GM18505 (cell line): Measurements from ENCODE around the gene RPS28.
"Not testable (repeated sequence)": the region's sequence is repeated elsewhere in the genome, so short reads cannot be mapped to it uniquely, and the experiment has no call there.

Source experiments
- ATAC-seq: cut with Tn5 transposase; IDR thresholded peaks from one replicate; pipeline ENCODE4 v1.9.1; 2021; ENCODE audit not compliant: unreplicated experiment
- POLR2A ChIP-seq: IDR thresholded peaks from 4 replicates; pipeline ENCODE4 v1.6.1; 2011; ENCODE audit warnings: borderline replicate concordance; ENCODE audit not compliant: insufficient read depth, insufficient read length; ENCODE audit errors: extremely low read depth

RPS28 gene

DNA sequence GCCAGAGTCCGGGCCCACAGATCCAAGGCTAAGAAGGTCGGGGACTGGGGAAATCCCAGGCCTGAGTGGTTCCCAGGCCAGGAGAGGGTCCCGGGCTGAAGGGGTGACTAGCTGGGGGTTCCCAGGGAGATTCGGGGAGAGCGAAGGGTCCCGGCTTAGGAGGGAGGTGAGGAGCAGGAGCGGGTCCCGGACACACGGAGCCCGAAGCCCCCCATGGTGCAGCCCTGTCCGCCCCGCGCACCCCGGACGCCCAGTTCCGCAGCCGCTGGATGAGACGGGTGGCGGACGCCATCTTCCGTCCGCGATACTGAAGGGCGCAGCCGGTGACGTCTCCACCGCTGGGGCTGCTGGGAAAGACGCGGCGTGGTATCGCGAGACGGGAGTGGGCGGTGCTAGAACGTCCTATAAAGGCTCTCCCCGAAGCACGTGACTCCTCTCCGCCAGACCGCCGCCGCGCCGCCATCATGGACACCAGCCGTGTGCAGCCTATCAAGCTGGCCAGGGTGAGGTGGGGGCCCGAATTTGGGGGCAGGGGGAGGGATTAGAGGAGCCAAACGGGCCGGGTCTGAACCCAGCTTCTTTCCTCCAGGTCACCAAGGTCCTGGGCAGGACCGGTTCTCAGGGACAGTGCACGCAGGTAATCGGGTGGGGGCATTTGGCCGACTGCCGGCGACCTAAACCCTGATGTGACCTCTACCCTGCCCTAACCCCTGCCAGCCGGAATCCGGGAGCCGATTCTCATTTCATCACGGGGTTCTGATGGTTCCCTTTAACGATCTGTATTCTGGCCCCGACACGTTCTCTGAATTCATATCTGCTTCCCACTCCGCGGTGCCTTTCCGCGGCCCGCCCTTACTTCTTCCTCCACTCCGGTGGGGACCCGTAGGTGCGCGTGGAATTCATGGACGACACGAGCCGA, at the start of gene RPS28, which contains the start of gene NDUFA7:
Gene RPS28 (plus strand): TSS at position 430 of the 919 bp plus-strand sequence. CDS start 35 bp downstream, at position 465.
Gene NDUFA7 (minus strand): TSS at position 309 of the 919 bp plus-strand sequence. CDS start 17 bp downstream, at position 292.
- ATAC-seq = peak; percentile 92
- peak; percentile 95 for TF ChIP-seq POLR2A

DNA sequence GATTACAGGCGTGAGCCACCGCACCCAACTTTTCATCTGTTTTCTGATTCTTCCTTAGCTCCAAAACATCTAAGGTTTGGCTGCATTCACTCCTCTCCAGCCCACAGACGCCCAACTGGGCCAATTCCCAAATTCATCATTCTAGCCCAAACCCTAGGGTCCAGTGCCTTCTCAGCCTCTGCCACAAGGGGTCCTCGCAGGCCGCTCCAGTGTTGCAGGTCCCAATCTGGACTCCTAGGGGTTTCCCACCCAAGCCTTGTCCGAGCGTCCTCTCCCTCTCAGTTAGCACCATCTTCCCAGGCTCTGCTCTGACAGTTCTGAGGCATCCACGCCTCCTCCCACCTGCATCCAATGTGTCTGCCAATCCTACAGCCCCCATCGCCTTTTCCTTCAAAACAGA, 44.8 kb upstream of the RPS28 start:
- ATAC-seq = not testable (repeated sequence)

DNA sequence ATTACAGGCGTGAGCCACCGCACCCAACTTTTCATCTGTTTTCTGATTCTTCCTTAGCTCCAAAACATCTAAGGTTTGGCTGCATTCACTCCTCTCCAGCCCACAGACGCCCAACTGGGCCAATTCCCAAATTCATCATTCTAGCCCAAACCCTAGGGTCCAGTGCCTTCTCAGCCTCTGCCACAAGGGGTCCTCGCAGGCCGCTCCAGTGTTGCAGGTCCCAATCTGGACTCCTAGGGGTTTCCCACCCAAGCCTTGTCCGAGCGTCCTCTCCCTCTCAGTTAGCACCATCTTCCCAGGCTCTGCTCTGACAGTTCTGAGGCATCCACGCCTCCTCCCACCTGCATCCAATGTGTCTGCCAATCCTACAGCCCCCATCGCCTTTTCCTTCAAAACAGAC, 30.0 kb upstream of the RPS28 start:
- not testable (repeated sequence) for ATAC-seq

DNA sequence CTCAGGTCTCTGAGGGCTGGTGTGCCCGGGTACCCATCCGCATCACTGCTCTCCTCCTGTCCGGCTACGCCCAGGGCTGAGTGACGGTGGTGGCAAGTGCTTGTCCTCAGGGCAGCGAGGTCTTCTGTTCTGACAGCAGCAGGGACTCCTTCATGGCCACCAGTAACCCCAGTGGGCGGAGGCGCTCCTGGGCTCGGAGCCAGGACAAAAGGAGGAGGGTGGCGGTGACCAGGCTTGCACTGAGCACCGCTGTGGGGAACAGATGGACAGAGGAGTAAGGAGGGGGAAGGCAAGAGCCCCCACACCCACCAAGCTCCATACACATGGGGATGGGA, 19.0 kb upstream of the RPS28 start:
- no peak for TF ChIP-seq POLR2A
- ATAC-seq = no peak

DNA sequence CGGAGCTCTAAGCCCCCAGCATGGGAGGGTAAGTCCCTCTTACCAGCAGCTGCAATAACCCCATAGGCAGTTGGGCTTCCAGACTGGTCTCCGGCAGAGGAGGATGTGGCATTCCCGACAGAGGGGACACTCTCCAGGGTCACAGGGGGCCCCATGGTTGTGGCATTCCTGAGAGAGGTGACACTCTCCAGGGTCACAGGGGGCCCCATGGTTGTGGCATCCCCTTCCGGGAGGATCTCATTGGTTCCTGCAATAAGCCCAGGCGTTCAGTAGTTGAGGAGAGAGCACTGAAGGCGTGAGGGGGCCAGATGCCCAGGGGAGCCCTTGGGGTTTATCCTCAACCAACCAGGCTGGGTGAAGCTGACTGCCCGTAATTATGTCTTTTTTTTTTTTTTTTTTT, 18.6 kb upstream of the RPS28 start:
- ATAC-seq = no peak

DNA sequence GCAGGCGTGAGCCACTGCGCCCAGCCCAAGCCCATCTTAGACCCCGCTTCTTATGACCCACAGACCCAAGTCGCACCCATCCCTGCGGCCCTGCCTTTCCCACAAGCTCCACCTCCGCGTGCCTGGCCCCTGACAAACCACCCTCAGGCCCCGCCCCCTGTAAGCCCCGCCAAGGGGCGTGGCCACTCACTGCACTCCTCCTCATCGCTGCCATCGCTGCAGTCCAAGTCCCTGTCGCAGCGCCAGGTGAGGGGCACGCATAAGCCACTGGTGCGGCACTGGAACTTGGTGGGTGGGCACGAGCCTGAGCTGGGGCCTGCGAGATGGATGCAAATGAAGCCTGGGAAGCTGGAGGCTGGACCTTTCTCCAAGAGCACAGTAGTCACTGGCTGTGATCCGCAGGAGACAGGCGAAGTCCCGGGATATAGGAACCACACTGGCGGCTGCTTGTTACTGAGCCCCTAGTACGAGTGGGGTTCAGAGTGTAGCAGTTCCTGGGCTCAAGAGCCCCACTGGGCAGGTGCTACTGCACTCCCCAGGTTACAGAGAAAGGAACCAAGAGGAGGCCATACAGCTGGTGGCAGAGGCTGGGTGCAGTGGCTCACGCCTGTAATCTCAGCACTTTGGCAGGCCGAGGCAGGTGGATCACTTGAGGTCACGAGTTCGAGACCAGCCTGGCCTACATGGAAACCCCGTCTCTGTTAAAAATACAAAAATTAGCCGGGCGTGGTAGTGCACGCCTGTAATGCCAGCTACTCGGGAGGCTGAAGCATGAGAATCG, 16.3 kb upstream of the RPS28 start:
- ATAC-seq = no peak
- TF ChIP-seq POLR2A = no peak

More for the DNA sequence above, 18.6 kb upstream of the RPS28 start:
- TF ChIP-seq POLR2A = no peak

DNA sequence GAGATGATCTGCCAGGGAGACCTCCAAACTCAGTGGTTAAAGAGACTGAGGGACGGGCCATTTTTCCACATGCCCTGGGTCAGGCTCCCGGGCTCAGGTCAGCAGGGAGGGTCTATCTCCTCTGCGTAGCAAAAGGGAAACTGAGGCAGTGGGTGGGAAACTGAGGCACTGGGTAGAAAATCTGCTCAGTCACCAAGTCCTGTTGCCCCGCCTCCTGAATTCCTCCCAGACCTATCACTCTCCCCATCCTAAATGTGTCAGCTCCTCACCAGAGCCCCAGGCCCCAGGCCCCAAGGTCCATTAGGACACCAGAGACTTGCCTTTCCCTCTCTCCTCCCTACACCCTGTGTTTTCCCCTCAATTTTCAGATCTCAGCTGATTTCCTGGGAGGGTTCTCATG, 15.5 kb upstream of the RPS28 start:
- no peak for ATAC-seq
- no peak for TF ChIP-seq POLR2A

DNA sequence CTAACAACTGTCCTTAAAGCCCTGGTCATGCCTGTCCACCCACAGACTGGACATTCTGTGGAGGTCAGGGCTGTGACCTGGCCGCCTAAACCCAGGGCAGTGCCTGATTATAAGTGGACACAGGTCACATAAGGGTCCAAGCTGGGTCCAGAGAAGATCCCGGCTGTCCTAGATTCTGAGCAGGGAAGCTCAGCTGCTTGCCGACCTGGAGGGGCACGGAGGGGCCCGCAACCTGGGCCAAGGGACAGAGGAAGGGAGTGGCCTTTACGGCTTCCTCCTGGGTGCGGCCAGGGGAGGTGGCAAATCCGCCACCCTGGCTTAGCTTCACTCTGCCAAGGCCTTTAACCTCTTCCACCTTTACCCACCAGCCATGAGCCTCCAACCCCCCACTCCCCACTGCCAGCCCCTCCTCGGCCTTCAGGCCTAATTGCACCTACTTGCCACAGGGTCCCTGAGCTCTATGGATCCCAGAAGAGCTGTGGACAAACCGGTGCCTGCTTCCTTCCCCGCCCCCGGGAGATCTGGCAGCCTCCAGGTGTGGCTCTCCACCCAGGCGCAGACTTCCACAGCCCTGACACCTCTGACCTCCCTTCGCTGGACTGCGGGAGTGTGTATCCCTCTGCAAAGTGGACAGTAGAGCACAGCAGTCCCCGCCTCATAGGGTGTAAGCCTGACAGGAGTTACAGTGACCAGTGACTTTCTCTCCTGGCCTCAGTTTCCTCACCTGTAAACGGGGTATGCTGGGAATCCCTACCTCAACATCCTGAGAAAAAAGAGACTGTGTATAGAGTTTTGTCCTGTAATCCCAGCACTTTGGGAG, 14.9 kb upstream of the RPS28 start:
- ATAC-seq = no peak
- no peak for TF ChIP-seq POLR2A

DNA sequence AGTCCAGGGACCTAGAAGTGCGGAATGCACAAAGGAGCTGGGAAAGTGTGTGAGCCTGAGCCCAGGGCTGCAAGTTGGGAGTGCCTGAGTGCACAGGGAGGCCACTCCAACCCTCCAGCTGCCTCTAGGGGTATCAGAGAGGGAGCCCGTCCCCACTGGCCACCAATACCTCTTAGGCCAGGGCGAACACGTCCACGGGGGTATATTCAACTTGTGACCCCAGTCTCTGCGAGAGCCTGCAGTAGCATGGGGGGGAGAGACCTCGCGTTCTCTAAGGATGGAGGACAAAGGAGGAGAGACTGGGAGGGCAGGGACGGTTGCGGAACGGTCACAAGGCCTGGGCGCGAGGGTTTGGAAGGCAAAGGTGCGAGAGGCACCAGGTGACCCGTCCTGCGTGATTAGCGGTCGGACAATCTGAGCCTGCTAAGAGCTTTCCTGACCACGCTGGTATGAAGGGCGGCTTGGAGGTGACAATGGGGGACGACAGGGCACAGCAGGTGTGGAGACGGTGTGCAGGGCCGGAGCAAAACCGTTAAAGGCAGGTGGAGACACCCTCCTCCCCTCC, 13.8 kb upstream of the RPS28 start:
- no peak for ATAC-seq
- TF ChIP-seq POLR2A = no peak

DNA sequence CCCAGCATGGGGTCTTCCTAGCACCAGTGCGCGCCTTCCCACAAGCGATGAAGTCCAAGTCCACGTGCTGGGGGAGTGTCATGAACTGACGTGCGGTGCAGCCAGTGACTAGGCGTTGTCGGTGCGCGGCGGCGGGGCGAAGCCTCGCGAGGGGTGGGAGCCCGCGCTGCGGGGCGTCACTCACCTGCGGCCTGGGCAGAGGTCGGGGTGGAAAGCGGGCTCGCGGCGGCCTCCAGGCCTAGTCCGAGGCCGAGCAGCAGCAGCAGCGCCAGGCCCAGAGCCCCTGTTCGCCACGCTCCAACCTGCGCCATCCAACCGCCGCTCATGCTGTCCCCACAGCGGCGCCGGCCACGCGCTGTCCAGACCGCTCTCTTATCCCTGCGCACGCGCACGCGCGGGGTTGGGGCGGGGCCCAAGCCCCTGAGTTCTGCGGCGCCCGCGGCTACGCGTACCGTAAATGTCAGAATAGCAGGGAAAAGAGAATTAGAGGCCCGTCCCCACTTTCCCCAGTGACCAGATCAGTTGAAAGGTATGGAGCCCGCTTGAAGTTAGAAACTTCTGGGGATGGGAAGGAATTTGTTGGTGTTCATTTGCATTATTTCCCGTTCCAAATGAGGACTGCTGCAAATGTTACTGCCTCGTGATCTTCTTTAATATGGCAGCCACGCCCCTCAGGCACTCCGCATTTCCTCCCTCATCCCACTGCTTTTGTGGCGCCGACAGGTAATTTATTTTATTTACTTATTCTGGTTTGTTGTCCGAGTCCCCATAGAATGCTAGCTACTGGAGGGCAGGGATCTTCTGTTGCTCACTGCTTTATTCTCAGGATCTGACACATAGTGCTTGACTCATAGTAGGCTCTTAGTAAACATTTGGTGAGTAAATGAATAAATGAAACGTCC, 13.1 kb upstream of the RPS28 start, which contains the start of gene CD320:
Gene CD320 (minus strand): TSS at position 394 of the 902 bp plus-strand sequence. CDS start 68 bp downstream, at position 326.
- peak; percentile 83 for TF ChIP-seq POLR2A

DNA sequence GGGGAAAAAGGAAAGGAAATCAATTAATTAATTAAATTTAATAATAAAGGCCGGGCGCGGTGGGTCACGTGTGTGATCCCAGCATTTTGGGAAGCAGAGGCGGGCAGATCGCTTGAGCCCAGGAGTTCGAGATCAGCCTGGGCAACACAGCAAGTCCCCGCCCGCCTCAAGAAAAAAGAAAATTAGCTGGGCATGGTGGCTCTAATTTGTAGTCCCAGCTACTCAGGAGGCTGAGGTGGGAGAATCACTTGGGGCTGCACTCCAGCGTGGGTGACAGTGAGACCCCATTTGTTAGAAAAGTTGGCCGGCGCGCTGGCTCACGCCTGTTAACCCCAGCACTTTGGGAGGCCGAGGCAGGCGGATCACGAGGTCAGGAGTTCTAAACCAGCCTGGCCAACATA, 12.4 kb upstream of the RPS28 start:
- no peak for TF ChIP-seq POLR2A
- no peak for ATAC-seq

More for the DNA sequence above, 13.1 kb upstream of the RPS28 start, which contains the start of gene CD320:
- ATAC-seq = peak; percentile 73

DNA sequence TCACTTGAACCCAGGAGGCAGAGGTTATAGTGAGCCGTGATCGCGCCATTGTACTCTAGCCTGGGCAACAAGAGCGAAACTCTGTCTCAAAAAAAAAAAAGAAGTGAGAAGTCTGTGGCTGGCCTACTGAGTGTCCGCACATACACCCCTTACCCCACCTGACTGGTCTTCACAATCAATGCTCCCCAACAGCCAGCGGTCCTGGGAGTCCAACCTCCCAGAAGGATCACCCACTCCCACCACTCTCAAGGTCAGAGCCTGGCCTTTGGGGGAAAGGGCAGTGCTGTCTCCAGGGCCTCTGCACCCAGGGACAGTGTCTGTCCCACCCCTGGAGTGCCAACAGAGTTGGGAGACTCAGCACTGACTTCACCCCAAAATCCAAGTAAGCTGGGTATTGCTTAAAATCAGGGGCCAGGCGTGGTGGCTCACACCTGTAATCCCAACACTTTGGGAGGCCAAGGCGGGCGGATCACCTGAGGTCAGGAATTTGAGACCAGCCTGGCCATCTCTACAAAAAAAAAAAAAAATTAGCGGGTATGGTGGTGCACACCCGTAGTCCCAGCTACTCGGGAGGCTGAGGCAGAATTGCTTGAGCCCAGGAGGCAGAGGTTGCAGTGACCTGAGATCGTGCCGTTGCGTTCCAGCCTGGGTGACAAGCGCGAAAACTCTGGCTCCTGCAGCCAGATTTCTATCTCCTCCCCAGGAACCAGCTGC, 10.8 kb upstream of the RPS28 start:
- ATAC-seq = no peak
- no peak for TF ChIP-seq POLR2A
